ENCODE results near the gene PDE10A. TPM values are rescaled to one million over a fixed set of nuclear protein-coding genes. Genes with fewer than 3 reads are reported as not detected.
"Not testable (repeated sequence)": the region's sequence is repeated elsewhere in the genome, so short reads cannot be mapped to it uniquely, and the experiment has no call there.

The PDE10A gene
- total RNA-seq, 1 donor: 5.6 TPM

GRCh38 chr6:165632194-165632593 is 30.8 kb downstream of the PDE10A start:
- no peak overlapping the region for H3K4me3 ChIP-seq (ENCODE audit: low read depth, low read length)
- DNase-seq (ENCODE audit: low read depth): peak; percentile 62
- no peak for TF ChIP-seq CTCF (IDR thresholded peaks at IDR 0.05; ENCODE audit: insufficient read depth, low read depth, low read length)

GRCh38 chr6:165630544-165630953 is 32.5 kb downstream of the PDE10A start:
- no peak for DNase-seq (ENCODE audit: low read depth)
- no peak overlapping the region for H3K4me3 ChIP-seq (ENCODE audit: low read depth, low read length)
- TF ChIP-seq CTCF (IDR thresholded peaks at IDR 0.05; ENCODE audit: insufficient read depth, low read depth, low read length): no peak

- no peak for DNase-seq (ENCODE audit: low read depth)
- no peak overlapping the region for H3K4me3 ChIP-seq (ENCODE audit: low read depth, low read length)
- TF ChIP-seq CTCF (IDR thresholded peaks at IDR 0.05; ENCODE audit: insufficient read depth, low read depth, low read length): no peak
Observed at GRCh38 chr6:165628955-165629354, 34.1 kb downstream of the PDE10A start.

GRCh38 chr6:165627366-165627765 is 35.7 kb downstream of the PDE10A start:
- TF ChIP-seq CTCF (IDR thresholded peaks at IDR 0.05; ENCODE audit: insufficient read depth, low read depth, low read length): no peak
- H3K4me3 ChIP-seq (ENCODE audit: low read depth, low read length): no peak overlapping the region
- no peak for DNase-seq (ENCODE audit: low read depth)

- H3K4me3 ChIP-seq (ENCODE audit: low read depth, low read length): no peak overlapping the region
- DNase-seq (ENCODE audit: low read depth): no peak
- no peak for TF ChIP-seq CTCF (IDR thresholded peaks at IDR 0.05; ENCODE audit: insufficient read depth, low read depth, low read length)
Observed at GRCh38 chr6:165626711-165627110, 36.3 kb downstream of the PDE10A start.

- H3K4me3 ChIP-seq (ENCODE audit: low read depth, low read length): no peak overlapping the region
- no peak for DNase-seq (ENCODE audit: low read depth)
- TF ChIP-seq CTCF (IDR thresholded peaks at IDR 0.05; ENCODE audit: insufficient read depth, low read depth, low read length): no peak
Observed at GRCh38 chr6:165624871-165625639, 38.0 kb downstream of the PDE10A start.

- H3K4me3 ChIP-seq (ENCODE audit: low read depth, low read length): no peak overlapping the region
- DNase-seq (ENCODE audit: low read depth): no peak
- TF ChIP-seq CTCF (IDR thresholded peaks at IDR 0.05; ENCODE audit: insufficient read depth, low read depth, low read length): no peak
Observed at GRCh38 chr6:165621940-165622339, 41.1 kb downstream of the PDE10A start.

- DNase-seq (ENCODE audit: low read depth); H3K4me3 ChIP-seq (ENCODE audit: low read depth, low read length): not testable (repeated sequence)
Observed at GRCh38 chr6:165618891-165619290, 44.1 kb downstream of the PDE10A start.

Measured in fibroblast of villous mesenchyme (primary cell).